HG02840 (cell line): Measurements from ENCODE around the gene BCKDHB.
"Not testable (repeated sequence)": the region's sequence is repeated elsewhere in the genome, so short reads cannot be mapped to it uniquely, and the experiment has no call there.

Experiments used
- ATAC-seq: cut with Tn5 transposase; IDR thresholded peaks from one replicate; pipeline ENCODE4 v1.9.1; 2021; ENCODE audit warnings: mild to moderate bottlenecking, moderate library complexity, moderate number of reproducible peaks; ENCODE audit not compliant: unreplicated experiment, low FRiP score

BCKDHB gene

DNA sequence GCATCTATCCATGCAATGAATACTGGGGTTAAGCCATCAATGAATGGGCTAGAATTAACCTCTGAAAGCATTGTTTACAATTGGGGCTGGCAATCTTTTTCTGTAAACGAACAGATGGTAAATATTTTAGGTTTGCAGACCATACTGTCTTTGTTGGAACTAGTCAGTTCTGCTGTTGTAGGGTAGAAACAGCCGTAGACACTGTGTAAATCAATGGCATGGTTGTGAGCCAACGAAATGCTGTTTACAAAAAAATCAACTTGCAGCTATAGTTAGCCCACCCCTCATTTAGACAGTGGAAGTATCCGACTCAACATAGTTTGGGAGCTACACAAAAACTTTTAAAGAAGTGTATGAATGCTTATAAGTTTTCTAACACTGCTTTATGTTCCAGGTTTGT, 91.5 kb downstream of the BCKDHB start:
- no peak for ATAC-seq

DNA sequence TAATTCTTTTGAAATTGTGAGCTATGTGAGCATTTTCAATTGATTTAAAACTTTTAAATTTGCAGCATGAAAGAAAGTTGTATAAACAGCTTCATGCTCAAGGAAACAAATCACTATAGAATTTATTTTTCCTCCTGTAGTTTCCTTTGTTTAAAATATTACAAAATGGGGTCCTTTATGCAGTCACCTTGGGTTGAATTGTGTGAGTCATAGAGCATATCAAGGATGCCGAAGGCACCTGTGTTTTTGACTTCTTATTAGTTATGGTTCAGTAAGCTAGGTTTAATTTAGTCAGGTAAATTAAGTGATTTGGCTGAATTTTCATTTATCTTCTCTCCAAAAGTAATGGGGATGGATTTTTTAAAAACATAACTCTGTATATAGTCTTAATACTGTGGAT, 96.8 kb downstream of the BCKDHB start:
- no peak for ATAC-seq

DNA sequence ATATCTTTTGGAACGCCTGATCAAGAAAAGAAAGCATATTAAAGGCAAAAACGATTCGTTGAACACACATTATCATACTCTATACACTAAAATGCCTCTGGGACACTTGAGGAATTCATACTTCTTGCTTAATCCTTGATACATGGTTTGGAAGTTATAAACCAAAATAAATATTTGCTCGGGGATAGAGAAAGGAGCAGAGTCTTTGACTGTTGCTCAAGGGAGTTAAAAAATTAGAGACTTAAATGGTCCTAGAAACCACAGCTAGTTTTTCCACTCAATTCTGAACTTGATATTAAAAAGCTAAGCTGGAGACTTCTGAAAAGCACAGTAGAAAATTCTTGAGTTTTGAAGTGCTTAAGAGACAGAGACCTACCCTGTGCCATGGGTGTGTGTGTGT, 98.9 kb downstream of the BCKDHB start:
- no peak for ATAC-seq

DNA sequence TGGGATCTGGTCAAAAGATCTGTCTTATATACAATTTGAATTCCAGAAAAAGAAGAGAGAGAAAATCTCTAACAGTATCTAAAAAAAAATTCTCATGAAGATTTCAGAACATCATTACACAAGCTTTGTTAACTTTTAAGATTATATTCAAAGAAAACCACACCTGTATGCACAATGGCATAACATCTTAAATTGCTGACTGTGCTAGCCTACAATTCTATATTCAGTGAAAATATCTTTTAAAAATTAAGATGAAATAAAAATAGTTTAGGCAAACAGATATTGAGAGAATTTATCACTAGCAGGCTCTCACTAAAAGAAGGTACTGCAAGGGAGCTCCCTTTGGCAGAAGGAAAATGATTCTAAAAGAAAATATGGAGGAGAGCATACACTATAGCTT, 100.3 kb downstream of the BCKDHB start:
- no peak for ATAC-seq

DNA sequence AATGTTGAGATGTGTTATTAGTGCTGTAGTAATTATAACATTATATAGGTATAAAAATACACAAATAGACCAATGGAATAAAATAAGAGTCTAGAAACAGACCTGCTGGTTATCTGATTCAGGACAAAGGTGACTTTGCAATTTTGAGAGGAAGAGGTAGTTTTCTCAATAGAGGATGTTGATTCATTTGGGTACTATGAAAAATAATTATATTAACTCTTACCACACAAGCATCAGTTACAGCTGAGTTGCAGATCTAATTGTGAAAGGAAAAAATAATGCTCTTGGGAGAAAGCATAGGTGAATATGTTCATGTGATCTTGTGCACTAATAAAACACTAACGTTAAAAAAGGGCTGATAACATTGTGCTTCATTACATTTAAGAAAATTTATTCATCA, 103.0 kb downstream of the BCKDHB start:
- ATAC-seq = no peak

DNA sequence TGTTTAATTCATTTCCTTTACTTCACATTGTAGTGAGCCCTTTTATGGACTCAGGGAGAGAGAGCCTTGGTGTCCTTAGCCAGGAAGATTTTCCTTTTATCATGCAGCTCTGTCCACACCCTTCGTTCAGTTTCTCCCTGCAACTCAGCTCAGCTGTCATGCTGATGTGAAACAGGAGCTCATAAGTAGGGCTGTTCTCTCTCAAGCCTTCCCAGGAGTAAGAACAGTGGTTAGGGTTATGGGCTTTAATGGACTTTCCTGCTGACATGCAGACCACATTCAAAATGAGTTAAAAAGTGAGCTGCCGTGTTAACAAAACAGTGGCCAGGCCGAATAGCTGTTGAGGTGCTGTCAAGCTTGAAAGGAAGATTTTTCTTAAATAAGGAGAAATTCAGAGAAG, 104.1 kb downstream of the BCKDHB start:
- ATAC-seq = peak; percentile 46

DNA sequence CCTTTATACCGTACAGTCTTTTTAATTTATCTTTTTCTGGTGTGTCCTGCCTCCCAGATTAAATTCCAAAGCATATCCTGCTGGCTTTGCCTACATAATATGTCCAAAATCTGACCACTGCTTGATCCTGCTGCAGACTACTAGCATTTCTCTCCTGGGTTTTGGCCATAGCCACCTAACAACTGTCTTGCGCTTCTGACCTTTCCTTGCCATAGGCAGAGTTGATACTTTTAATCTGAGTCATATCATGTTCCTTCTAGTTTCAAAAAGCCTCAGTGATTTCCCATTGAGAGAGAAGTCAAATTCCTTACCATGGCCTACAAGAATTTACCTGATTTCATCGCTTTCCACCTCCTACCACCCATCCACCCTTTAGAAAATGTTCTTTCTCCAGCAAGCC, 104.8 kb downstream of the BCKDHB start:
- ATAC-seq = no peak

DNA sequence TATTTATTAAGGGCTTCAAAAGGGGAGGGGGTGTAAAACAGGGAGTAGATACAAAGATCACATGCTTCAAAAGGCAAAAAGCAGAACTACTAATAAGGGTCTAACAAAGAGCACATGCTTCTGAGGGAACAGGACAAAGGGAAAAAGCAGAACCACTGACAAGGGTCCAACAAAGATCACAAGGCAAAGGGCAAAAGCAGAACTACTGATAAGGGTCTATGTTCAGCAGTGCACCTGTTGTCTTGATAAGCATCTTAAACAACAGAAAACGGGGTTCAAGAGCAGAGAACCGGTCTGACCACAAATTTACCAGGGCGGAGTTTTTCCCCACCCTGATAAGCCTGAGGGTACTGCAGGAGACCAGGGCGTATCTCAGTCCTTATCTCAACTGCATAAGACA, 105.4 kb downstream of the BCKDHB start:
- not testable (repeated sequence) for ATAC-seq

DNA sequence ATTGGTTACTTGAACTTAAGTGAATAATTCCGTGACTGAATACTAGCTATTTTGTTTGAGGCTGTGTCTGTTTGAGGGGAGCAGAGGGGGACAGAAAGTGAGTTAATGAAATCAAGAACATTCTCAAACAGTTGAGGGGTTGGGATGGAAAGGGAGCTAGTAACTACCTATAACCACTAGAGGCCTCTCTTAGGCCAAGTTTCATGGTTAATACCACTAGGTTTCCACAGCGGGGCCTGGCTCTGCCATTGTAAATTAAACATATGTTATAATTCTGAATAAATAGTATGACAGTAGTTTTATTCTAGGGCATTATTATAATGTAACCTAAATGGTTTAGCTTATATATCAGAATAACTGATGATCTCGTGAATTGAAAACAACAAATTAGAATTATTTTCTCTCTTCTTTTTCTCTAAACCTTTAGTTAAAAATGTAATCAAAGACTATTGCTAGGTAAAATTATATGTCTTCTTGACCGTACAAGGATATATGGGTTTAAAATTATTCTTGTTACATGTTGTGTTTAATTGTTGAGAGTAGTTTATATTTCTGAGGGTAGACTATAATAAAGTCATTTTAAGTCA, 108.1 kb downstream of the BCKDHB start:
- ATAC-seq = peak; percentile 63

DNA sequence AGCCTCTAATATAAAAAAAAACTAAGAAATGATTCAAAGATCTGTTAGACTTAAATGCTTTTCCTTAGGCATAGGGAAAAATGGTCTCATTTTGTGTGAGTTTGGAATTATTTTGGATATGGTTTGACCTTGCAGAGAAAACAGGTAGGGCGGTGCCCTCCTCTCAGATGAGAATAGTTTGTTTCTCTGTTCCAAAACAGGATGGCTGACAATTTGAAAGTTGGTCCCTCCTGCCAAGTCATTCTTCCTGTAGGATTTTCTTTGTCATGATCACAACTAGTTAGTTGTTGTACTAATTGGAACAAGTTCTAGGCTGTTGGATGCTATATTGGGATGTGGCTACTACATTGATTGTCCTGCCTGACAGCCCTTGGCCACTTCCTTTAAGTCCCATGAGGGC, 108.6 kb downstream of the BCKDHB start:
- no peak for ATAC-seq

DNA sequence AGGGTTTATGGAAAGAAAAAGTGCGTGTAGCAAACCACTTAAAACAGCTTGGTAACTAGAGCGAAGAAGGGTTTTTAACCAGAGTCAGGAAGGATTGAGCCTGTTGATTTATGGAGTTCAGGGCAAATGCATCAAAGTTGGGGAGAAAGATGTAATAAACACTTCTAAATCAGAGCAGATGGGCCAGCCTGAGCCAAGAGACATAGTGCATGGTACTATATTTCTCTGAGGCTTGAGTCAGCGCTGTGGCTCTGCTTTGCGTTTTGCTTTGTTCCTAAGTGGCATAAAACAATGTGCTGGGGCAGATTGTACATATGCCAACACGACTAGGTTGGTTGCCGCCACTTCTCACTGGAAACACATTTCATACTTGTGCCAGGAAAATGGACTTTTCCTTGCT, 111.3 kb downstream of the BCKDHB start:
- ATAC-seq = no peak

DNA sequence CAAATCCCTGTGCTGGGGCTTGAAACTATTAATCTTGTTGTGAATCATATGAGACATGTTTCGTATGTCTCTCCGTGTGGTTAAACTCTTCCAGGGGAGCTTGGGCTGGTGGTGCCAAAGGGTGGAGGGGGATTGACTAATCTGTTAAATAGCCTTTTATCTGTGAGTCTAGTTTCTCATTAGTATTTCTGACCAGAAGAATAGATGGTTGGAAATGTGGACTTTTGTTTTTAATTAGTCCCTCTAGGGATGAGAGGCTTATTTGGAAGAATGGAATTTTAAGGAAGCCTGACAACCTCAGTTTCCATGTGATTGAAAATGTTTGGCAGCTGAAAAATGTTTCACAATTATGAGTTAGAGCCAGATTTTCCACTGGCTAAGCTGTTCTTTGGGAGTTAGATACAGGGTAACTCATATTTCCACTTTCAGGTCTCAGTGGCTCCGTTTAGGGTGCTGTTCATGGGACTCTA, 117.3 kb downstream of the BCKDHB start:
- no peak for ATAC-seq

DNA sequence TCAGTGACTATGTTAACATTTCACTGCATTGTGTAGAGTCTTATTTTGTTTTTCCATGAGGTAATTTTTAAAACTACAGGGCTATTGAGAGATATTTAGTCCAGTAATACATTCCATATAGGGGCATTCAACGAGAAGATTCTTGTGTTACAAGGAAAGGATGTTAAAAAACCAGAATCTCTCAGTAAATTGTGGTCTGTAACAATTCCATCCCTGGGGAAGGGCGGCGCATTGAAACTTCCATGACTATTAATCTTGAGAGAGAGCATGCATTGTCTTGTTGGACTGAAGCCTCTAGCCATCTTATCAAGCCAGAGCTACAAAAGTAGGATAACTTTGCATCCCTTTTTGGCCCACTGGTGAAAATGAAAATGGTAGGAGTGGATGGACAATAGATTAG, 119.7 kb downstream of the BCKDHB start:
- no peak for ATAC-seq

DNA sequence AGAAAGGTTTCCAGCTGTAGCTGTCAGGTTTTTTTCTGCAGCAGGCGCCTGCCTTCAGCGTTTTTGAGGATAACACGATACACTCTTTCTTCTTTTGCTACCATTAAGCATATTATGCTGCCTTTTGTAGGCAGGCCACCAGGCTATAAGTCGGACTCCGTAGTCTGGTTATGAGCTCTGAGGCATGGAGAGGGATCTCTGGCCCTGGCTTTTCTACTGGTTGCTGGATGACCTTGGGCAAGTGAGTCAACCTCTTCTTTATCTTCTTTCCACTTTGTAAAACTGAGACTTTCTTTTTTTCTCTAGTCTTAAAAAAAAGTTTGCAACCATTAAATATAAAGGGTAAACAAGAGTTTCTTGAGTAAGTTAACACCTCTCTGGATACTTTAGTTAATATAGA, 120.2 kb downstream of the BCKDHB start:
- ATAC-seq = no peak

DNA sequence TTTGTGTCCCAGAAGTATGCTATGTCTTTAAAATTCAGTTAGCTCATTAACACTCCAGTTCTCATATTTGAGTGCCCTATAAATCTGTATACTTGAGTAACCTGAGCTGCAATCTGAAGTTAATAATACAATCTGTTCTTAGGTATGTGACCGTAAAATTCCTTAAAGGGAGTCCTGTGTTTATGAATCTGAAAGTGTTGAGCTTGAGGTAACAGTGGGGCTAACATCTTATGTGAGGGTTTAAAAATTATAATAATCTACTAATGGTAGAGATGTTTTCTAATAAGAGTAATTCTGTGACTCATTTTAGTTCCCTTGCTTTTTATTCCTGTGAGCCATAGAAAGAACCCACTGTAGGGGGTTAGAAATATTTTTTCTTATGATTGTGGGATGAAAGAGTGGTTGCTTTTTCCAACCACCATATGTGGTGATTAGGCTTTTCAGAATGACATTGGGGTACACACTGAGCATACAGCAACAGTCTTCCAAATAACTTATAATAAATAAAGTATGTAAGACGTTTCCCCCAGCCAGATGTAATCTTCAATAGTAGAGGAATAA, 121.2 kb downstream of the BCKDHB start:
- ATAC-seq = no peak

DNA sequence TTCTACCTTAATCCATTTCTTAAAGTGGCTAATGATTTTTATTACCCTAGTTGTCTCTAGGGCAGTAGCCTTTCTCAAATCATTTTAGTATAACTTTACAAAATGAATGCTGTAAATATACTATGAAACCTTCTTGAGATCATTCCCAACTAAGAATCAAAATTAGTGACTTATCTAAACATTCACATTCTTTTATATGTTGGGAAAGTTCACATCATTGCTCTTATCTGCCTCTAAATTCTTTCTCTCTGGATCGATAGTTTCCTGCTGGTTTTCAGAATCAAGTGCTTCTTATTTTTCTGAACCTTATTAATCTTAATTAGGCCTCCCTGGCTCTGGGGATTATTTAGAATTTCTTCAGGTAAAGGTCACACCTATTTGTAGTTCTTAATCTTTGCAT, 126.8 kb downstream of the BCKDHB start:
- no peak for ATAC-seq

DNA sequence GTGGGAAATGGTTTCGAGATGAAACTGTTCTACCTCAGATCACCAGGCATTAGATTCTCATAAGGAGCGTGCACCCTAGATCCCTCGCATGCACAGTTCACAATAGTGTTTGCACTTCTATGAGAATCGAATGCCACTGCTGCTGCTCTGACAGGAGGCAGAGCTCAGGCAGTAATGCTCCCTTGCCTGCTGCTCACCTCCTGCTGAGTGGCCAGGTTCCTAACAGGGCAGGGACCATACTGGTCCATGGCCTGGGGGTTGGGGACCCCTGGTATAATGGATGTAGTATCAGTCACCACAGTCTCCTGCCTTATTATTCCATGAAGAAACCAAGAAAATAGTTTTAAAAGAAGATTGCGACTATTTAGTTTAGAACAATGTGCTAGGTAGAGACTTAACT, 127.5 kb downstream of the BCKDHB start:
- no peak for ATAC-seq

DNA sequence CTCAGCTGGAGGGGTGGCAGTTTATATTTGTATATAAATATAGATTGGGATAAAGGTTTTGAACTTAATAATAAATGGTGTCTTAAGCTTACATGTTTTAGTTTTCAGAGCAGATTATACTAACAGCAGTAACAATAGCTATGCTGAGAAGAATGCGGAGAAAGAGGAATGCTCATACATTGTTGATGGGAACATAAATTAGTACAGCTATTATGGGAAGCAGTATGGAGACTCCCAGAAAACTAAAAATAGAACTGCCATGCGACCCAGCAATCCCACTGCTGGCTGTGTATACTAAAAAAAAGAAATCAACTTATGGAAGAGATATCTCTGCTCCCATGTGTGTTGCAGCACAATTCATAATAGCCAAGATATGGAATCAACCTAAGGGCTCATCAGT, 127.9 kb downstream of the BCKDHB start:
- ATAC-seq = no peak

DNA sequence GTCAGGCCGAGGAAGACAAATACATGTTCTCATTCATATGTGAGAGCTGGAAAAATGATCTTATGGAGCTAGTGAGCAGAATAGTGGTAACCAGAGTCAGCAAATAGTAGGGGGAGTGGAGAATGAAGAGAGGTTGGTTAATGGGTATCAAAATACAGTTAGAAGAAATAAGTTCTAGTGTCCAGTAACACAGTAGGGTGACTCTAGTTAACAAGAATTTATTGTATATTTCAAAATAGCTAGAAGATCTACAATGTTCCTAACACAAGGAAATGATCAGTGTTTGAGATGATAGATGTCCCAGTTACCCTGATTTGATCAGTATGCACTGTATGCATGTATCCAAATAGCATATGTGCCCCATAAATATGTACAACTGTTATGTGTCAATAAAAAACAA, 128.4 kb downstream of the BCKDHB start:
- no peak for ATAC-seq

DNA sequence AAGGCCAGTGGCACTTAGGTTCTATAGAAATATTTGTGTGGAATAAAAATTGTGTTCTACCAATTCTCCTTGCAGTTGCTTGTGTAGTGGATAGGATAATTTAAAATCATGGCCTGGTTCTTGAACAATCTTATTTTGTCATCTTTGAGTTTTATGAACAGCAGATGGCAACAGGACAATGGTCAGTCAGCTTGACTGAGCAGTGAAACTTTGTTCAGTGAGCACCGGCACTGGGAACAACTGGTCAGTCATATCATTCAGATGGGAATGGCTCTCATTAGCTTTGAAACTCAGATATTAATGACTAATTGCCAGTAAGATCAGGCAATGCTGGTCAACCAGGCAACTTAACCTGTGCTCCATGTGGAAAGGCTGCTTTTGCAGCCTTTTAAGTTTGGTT, 129.2 kb downstream of the BCKDHB start:
- no peak for ATAC-seq

DNA sequence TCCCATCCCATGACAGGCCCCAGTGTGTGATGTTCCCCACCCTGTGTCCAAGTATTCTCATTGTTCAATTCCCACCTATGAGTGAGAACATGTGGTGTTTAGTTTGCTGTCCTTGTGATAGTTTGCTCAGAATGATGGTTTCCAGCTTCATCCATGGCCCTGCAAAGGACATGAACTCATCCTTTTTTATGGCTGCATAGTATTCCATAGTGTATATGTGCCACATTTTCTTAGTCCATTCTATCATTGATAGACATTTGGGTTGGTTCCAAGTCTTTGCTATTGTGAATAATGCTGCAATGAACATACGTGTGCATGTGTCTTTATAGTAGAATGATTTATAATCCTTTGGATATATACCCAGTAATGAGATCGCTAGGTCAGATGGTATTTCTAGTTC, 132.3 kb downstream of the BCKDHB start:
- not testable (repeated sequence) for ATAC-seq

DNA sequence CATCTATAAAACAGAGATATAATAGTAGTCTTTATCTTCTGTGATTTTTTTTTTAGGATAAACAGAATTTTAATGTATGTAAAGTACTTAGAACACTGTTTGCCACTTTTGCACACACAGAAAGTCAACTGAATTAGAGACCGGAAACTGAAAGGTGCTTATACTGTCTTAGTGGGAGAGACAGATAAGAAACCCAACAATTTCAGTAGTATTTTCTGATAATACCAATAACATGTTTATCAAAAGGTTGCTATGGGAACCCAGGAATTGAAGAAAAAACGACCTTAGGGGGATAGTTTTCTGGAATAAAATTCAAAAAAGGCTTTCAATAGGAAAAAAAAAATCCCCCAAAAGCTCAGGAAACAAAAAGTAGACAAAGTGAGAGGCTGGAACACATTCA, 138.6 kb downstream of the BCKDHB start:
- ATAC-seq = no peak

DNA sequence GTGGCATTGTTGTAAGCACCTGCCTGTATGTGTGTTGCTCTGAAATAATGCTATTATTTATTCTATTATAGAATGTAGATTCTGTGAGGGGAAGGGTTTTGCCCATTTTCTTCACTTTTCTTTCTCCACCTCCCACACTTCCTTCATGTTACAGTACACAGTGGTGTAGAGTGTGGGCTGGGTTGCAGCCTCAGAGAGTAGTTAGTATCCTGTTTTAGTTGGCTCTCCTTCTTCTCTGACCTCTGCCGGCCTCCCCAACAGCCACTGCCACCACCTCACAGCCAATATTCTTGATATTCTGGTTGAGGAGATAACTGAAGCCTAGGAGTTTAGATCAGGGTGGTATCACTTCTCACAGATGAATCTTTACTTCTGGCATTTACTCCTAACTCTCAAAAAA, 143.4 kb downstream of the BCKDHB start:
- ATAC-seq = no peak
